Measurements from ENCODE around the gene SLC6A12.

Gene SLC6A12

DNA sequence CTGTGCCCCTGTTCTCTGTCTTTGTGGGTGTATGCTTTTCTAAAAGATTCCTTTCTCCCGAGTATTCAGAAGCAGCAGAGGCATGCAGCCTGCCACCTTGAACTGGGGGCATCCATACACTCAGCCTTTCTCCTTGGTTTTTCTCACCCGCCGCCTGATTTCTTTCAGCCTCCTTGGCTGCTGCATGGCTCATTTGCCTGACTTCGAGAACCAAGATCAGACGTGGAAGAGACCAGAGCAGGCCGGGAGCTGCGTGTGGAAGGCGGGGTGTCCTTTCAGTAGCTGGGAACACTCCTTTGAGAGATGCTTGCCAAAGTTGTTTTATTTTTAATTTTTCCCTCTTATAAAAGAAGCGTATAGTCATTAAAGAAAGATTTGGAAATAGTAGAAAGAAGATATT, 53.1 kb downstream of the SLC6A12 start:
- DNase-seq, result no peak

DNA sequence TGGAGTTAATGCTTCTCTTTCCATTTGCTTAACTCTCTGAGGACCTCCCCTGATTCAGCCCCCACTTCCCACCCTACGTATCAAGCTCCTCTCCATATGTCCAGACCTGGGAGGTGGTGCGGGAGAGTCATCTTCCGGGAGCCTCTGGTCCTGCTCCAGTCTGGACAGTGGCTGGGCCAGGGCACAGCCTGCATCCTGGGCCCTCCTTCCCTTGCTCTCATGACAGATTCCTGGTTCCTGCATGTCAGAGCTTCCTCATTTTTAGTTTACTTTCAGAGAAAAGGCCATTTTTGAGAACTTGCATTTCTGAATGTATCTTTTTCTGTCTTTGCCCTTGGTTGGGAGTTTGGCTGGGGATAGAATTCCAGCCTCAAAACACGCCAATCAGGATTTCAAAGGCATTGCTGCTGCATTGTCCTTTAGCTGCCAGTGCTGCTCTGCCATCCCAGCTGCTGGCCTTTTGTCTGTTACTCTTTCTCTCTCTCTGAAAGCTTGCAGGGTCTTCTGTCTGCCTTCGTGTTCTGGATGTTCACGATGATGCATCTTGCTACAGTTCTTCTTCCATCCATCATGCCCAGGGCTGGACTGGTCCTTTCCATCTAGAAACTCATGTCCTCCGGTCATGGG, 54.7 kb downstream of the SLC6A12 start:
- no peak for DNase-seq

- no peak for DNase-seq
Measured at GRCh38 chr12:157644-158043, 56.3 kb downstream of the SLC6A12 start.

DNA sequence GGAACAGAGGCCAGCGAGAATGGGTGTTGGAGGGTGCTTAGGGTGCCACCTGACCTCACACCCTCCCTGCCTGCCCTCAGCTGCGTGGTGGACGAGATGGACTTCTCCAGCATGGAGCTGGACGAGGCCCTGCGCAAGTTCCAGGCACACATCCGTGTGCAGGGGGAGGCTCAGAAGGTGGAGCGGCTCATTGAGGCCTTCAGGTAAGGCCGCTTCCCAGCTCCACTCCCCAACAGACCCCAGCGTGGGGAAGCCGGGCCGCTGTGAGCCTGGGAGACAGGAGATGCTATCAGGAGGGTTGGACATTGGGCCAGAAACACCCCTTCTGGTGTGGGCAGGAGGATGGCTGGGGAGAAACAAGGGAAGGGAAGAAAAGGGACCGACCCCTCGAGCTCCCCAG, 57.0 kb downstream of the SLC6A12 start:
- no peak for DNase-seq

DNA sequence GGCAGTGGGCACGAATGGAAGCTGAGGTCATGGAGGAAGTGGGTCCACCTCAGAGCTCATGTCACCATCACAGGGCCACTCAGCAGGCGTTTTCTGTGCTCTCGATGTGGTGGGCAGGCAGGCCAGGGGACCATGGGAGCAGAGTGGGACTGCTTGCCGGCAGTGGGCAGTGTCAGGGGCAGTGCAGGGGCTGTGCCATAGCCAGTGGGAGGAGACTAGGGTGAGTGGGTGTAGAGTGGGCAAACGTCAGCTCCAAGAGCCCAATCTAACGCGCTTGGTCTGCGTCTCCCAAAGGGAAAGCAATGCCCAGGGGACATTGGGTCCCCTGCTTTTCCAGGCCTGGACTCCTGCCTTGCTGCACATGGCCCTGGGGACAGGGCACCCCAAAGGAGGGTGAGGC, 58.3 kb downstream of the SLC6A12 start:
- DNase-seq, result no peak

- no peak for DNase-seq
Measured at GRCh38 chr12:155006-155405, 59.0 kb downstream of the SLC6A12 start.

DNA sequence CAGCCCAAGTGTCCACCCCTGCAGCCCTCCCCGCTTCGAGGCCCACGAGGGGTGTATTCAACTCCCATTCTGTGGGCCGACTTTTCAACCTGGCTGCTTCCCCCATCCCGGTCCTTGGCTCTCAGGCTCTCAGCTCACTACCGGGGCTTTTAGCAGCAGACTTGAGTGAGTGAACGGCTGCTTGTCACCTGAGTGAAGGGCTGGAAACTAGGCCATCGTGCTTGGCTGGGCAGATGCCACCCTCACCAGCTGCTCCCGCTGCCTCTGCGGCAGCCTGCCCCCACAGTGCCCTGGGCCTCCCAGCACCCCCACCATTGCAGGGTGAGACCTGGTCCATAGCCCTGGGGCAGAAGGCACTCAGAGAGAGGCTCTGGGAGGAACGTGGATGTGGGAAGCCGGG, 59.9 kb downstream of the SLC6A12 start:
- no peak for DNase-seq

DNA sequence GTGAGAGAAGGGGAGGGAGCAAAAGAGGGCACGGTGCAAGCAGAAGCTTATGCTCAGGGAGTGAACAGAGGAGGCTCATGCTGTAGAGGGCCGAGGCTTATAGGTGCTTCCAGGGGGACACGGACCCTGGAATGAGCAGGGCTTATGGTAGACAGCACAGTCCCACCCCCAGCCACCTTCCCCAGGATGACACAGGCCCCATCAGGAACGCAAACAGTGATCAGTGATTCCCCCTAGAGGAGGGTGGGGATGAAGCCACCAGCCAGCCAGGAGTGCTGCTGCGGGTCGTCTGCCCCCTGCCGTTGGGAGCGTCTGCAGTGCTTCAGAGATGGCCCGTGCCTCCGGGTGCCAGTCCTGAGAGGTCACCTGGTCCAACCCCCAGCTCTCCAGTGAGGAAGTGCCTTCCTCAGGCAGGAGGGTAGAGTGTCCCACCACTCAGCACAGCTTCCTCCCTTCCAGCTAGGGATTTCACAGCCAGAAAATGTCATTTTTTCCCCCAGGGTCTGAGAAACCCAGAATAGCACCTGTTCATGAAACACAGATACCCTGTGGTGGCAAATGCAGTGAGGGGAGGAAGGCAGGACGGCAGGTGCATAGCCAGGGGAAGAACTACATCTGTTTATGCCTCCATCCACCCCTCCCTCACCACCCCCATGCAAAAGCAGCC, 60.7 kb downstream of the SLC6A12 start:
- DNase-seq, result peak; percentile 71

GRCh38 chr12:152440-152839, 61.5 kb downstream of the SLC6A12 start:
- no peak for DNase-seq

DNA sequence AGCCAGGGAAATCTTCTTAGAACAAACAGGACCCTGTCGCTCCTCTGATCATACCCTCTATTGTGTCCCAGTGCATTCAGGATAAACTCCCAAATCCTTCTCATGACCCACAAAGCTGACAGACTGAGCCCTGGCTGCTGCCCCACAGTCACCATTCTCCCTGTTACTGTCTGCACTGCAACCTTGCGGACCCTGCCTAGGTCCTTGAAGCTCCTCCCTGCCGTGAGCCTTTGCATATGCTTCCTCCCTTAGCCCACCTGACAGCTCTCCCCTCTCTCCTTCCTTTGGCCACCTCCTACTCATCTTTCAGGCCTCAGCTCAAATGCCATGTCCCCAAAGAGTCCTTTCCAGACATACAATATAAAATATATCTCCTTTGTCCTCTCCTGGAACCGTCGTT, 62.4 kb downstream of the SLC6A12 start:
- no peak for DNase-seq

DNA sequence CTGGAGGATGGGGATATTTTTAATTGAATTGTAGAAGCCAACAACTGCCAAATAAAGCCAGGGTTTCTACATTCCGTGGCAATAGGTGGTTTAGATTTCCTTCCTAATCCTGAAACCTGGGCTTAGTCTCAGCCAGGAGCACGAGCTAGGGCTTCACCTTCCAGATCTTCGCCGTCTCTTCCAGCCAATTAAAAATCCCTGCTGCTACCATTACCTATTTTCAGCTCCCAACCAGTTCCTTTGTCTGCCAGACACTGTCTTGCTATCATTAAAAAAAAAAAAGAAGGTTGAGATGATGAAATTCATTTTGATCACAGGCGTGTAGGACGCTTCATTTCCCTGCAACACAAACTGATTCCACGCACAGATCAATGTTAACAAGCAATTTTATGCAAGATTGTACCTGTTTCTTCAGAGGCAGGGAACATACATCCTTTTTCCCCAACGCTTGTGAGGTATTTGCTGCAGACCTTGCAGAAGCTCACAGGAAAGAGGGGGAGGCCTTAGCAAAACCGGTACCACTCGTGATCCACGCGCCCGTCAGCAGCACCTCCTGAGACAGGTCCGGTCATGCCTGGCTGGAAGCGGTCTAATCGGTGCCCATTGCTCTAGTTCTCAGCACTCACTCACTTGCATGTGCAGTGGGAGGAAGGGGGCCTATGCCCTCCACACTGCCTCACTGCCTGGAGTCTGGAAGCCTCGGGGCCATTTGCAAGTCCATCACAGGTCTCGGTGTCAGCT, 65.1 kb downstream of the SLC6A12 start:
- no peak for DNase-seq

DNA sequence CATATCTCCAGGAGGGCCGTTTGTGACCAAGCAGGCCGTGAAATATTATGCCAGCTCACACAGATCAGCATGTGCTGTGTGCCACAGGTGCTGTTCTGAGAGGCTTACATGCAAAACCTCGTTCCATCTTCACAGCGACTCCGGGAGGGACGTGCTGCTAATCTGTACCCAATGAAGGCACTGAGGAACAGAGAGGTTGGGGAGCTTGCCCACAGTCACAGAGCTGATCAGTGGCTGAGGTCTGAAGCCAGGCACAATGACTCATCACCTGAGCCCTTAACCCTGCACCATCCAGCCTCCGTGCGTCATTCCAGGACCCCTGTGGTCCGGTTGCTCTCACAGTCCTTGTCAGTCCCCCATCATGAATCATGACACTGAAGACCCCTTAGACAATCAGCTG, 66.7 kb downstream of the SLC6A12 start:
- DNase-seq, result no peak

- no peak for DNase-seq
Measured at GRCh38 chr12:145369-145960, 68.5 kb downstream of the SLC6A12 start.

DNA sequence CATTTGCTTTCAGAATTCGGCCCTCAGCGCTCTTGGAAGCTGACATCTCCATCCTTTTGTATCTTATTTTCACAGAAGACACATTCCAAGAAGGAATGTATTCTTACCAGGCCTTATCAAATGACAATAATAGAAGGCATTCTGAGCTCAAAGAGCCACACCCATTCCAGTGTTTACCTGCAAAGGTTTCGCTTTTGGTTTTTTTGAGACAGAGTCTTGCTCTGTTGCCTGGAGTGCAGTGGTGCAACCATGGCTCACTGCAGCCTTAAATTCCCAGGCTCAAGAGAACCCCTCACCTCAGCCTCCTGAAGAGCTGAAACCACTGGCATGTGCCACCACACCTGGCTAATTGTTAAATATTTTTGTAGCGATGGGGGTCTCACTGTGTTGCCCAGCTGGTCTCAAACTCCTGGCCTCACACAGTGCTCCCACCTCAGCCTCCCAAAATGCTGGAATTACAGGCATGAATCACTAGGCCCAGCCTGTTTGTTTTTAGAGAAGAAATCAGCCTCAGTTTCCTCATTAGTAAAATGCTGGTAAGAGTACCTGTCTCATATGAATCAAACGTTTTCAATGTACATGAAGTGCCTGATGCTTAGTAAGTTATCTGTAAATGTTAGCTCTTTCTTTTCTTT, 69.2 kb downstream of the SLC6A12 start:
- DNase-seq, result no peak

- DNase-seq, result no peak
Measured at GRCh38 chr12:143964-144649, 69.8 kb downstream of the SLC6A12 start.

GRCh38 chr12:140162-140561, 73.8 kb downstream of the SLC6A12 start:
- no peak for DNase-seq

Data from activated effector memory CD4-positive, alpha-beta T cell treated with anti-CD3 and anti-CD28 coated beads, Interleukin-2, amount 50 U/mL, for 16 hours (primary cell).